ENCODE results near the gene BEAN1.
"Not testable (repeated sequence)": the region's sequence is repeated elsewhere in the genome, so short reads cannot be mapped to it uniquely, and the experiment has no call there.

- TF ChIP-seq CTCF (IDR thresholded peaks at IDR 0.05; ENCODE audit: borderline replicate concordance, extremely low read depth, low read length, poor library complexity, severe bottlenecking); EZH2 (IDR thresholded peaks at IDR 0.05; ENCODE audit: borderline replicate concordance, low read depth, low read length, severe bottlenecking): not testable (repeated sequence)
These were observed 70.8 kb downstream of the BEAN1 start for GRCh38 chr16:66497921-66498320.
